ENCODE results near the gene LYG2. TPM values are rescaled to one million over a fixed set of nuclear protein-coding genes. Genes with fewer than 3 reads are reported as not detected.
"Not testable (repeated sequence)": the region's sequence is repeated elsewhere in the genome, so short reads cannot be mapped to it uniquely, and the experiment has no call there.

LYG2 gene
- total and polyA plus RNA-seq, 2 donors (not counting 3 experiments of a cell fraction or from before 2014, with no cell fraction given) = not detected

DNA sequence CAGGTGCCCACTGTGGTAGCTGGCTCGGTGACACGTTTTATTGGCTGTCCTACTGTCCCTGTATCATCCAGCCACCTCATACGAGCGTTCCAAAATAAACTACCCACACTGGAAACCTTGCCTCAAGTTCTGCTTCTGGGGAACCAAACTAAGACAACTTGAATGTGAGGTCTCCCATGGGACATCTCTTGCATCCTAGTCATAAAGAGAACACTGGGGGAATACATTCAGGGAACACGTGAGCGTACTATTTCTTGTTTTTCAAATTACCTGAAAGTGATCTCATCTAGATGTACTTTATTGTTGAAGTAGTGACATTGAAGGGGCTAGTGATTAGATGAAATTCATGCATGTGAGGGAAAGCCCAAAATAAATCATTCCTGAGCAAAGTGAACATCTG lies 15.0 kb downstream of the LYG2 start:
- Histone ChIP-seq H3K79me2 (ENCODE audit: control insufficient read depth, insufficient read depth, low read length) (no peaks in the 10 kb centered on the region), H2AFZ (ENCODE audit: low read depth, low read length) (no peak overlapping the region), H3K9me1 (replicated peaks; ENCODE audit: control insufficient read depth, extremely low read depth, insufficient read depth, low read length) (no peaks in the 10 kb centered on the region), H3K9me3 (replicated peaks; ENCODE audit: control insufficient read depth, insufficient read depth, low read length) (no peaks in the 10 kb centered on the region), H3K27ac (ENCODE audit: insufficient read depth, low read depth, low read length) (no peak overlapping the region), H3K9ac (replicated peaks; ENCODE audit: extremely low read depth, insufficient read depth, low read length) (no peak overlapping the region), H4K20me1 (replicated peaks; ENCODE audit: control insufficient read depth, extremely low read depth, insufficient read depth, low read length) (no peaks in the 10 kb centered on the region), H3K36me3 (ENCODE audit: control insufficient read depth in 2 of 2, extremely low read depth in 1 of 2, insufficient read depth in 2 of 2, low read length in 2 of 2) (no peaks in the 10 kb centered on the region), H3K4me3 (replicated peaks in 1 of 3; ENCODE audit: insufficient read depth in 1 of 3, low read depth in 1 of 3, low read length in 3 of 3) (no peak overlapping the region), H3K4me2 (ENCODE audit: insufficient read depth, low read length) (no peak overlapping the region), H3K27me3 (ENCODE audit: control insufficient read depth in 2 of 2, insufficient read depth in 2 of 2, low read length in 2 of 2) (no peaks in the 10 kb centered on the region), H3K4me1 (ENCODE audit: control insufficient read depth, extremely low read depth, insufficient read depth, low read length) (no peaks in the 10 kb centered on the region)
- no TSS peak for BruUV-seq (replicated peaks)
- ChIA-PET CTCF (interaction anchor here (1.4 kb wide), 1 partner anchor 38 kb away, joined by 3 read pairs; no protein-coding TSS in a partner anchor), POLR2A (no interaction called here)
- FAIRE-seq (no peak), DNase-seq (ENCODE audit: low read depth, low spot score) (no peak)
- dilution Hi-C loops (cut with MboI; ENCODE audit: extremely low pct_ligation_motif_present, low sequenced_read_pairs) = no loop called here
- TF ChIP-seq POLR2A (IDR thresholded peaks at IDR 0.05; ENCODE audit: low read depth, low read length) (no peak), EZH2 (IDR thresholded peaks at IDR 0.05; ENCODE audit: borderline replicate concordance, low read depth, low read length, severe bottlenecking) (no peak), JUN (IDR thresholded peaks at IDR 0.05; ENCODE audit: borderline replicate concordance, insufficient read depth, insufficient read length, low read depth) (no peak), GATA2 (IDR thresholded peaks at IDR 0.05; ENCODE audit: insufficient read depth, insufficient read length, low read depth, low read length) (no peak), MYC (IDR thresholded peaks at IDR 0.05; ENCODE audit: low read depth, low read length) (no peak), FOS (IDR thresholded peaks at IDR 0.05; ENCODE audit: borderline replicate concordance, insufficient read depth, low read length) (no peak), POLR2AphosphoS5 (IDR thresholded peaks at IDR 0.05; ENCODE audit: insufficient read depth, low read depth, low read length) (no peak)
- TF ChIP-seq, protein P1, sequence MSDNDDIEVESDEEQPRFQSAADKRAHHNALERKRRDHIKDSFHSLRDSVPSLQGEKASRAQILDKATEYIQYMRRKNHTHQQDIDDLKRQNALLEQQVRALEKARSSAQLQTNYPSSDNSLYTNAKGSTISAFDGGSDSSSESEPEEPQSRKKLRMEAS (IDR thresholded peaks at IDR 0.05; ENCODE audit: insufficient read depth, insufficient read length) = no peak
- intact Hi-C loops (cut with micrococcal nuclease) = no loop called here

DNA sequence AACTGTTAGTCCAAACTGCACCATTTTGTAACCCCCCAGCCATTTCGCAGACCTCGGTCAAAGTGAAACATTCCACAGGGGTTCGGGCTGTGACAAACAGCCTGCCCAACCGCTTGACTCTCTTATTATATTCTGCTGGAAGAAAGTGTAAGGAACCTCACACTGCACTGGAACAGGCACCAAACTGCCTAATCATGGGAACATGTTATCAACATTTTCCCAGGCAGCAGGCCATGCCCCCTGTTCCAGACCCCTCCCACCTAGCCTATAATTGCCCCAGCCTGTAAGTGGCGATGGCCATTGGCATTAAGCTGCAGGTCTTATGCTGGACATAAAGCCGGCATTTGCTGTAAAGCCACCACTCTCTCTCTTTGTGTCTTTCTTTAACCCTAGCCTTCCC lies 16.9 kb downstream of the LYG2 start:
- no peak overlapping the region for H2AFZ ChIP-seq (ENCODE audit: low read depth, low read length)
- ChIA-PET POLR2A (no interaction called here), CTCF (no interaction called here)
- dilution Hi-C loops (cut with MboI; ENCODE audit: extremely low pct_ligation_motif_present, low sequenced_read_pairs) (no loop called here), intact Hi-C loops (cut with micrococcal nuclease) (no loop called here)
- H4K20me1 ChIP-seq (replicated peaks; ENCODE audit: control insufficient read depth, extremely low read depth, insufficient read depth, low read length) = no peaks in the 10 kb centered on the region
- no peaks in the 10 kb centered on the region for H3K4me1 ChIP-seq (ENCODE audit: control insufficient read depth, extremely low read depth, insufficient read depth, low read length)
- H3K9ac ChIP-seq (replicated peaks; ENCODE audit: extremely low read depth, insufficient read depth, low read length) = no peak overlapping the region
- no TSS peak for BruUV-seq (replicated peaks)
- DNase-seq (ENCODE audit: low read depth, low spot score) (no peak), FAIRE-seq (no peak)
- H3K79me2 ChIP-seq (ENCODE audit: control insufficient read depth, insufficient read depth, low read length) = no peaks in the 10 kb centered on the region
- no peak overlapping the region for H3K4me3 ChIP-seq (replicated peaks in 1 of 3; ENCODE audit: insufficient read depth in 1 of 3, low read depth in 1 of 3, low read length in 3 of 3)
- no peaks in the 10 kb centered on the region for H3K36me3 ChIP-seq (ENCODE audit: control insufficient read depth in 2 of 2, extremely low read depth in 1 of 2, insufficient read depth in 2 of 2, low read length in 2 of 2)
- H3K27me3 ChIP-seq (ENCODE audit: control insufficient read depth in 2 of 2, insufficient read depth in 2 of 2, low read length in 2 of 2) = no peaks in the 10 kb centered on the region
- no peak for TF ChIP-seq GATA2 (IDR thresholded peaks at IDR 0.05; ENCODE audit: insufficient read depth, insufficient read length, low read depth, low read length)
- no peak for TF ChIP-seq MYC (IDR thresholded peaks at IDR 0.05; ENCODE audit: low read depth, low read length)
- TF ChIP-seq, protein P1 (IDR thresholded peaks at IDR 0.05; ENCODE audit: insufficient read depth, insufficient read length) = no peak
- no peak for TF ChIP-seq EZH2 (IDR thresholded peaks at IDR 0.05; ENCODE audit: borderline replicate concordance, low read depth, low read length, severe bottlenecking)
- TF ChIP-seq JUN (IDR thresholded peaks at IDR 0.05; ENCODE audit: borderline replicate concordance, insufficient read depth, insufficient read length, low read depth) = no peak
- H3K4me2 ChIP-seq (ENCODE audit: insufficient read depth, low read length) = no peak overlapping the region
- no peaks in the 10 kb centered on the region for H3K9me3 ChIP-seq (replicated peaks; ENCODE audit: control insufficient read depth, insufficient read depth, low read length)
- no peaks in the 10 kb centered on the region for H3K9me1 ChIP-seq (replicated peaks; ENCODE audit: control insufficient read depth, extremely low read depth, insufficient read depth, low read length)
- no peak overlapping the region for H3K27ac ChIP-seq (ENCODE audit: insufficient read depth, low read depth, low read length)

DNA sequence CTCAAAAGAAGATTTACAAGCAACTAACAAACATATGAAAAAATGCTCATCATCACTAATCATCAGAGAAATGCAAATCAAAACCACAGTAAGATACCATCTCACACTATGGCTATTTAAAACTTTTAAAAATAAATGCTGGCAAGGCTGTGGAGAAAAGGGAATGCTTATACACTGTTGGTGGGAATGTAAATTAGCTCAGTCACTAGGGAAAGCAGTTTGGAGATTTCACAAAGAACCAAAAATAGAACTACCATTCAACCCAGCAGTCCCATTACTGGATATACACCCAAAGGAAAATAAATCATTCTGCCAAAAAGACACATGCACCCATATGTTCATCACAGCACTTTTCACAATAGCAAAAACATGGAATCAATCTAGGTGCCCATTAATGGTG lies 22.3 kb downstream of the LYG2 start:
- FAIRE-seq; H4K20me1 ChIP-seq (replicated peaks; ENCODE audit: control insufficient read depth, extremely low read depth, insufficient read depth, low read length); BruUV-seq (replicated peaks); DNase-seq (ENCODE audit: low read depth, low spot score); H3K4me2 ChIP-seq (ENCODE audit: insufficient read depth, low read length); H3K4me3 ChIP-seq (replicated peaks in 1 of 3; ENCODE audit: insufficient read depth in 1 of 3, low read depth in 1 of 3, low read length in 3 of 3); H3K9me3 ChIP-seq (replicated peaks; ENCODE audit: control insufficient read depth, insufficient read depth, low read length); dilution Hi-C loops (cut with MboI; ENCODE audit: extremely low pct_ligation_motif_present, low sequenced_read_pairs); H3K79me2 ChIP-seq (ENCODE audit: control insufficient read depth, insufficient read depth, low read length); CTCF ChIA-PET; H3K27ac ChIP-seq (ENCODE audit: insufficient read depth, low read depth, low read length); H3K36me3 ChIP-seq (ENCODE audit: control insufficient read depth in 2 of 2, extremely low read depth in 1 of 2, insufficient read depth in 2 of 2, low read length in 2 of 2); H3K4me1 ChIP-seq (ENCODE audit: control insufficient read depth, extremely low read depth, insufficient read depth, low read length); H3K27me3 ChIP-seq (ENCODE audit: control insufficient read depth in 2 of 2, insufficient read depth in 2 of 2, low read length in 2 of 2); intact Hi-C loops (cut with micrococcal nuclease); H2AFZ ChIP-seq (ENCODE audit: low read depth, low read length); POLR2A ChIA-PET; H3K9me1 ChIP-seq (replicated peaks; ENCODE audit: control insufficient read depth, extremely low read depth, insufficient read depth, low read length); H3K9ac ChIP-seq (replicated peaks; ENCODE audit: extremely low read depth, insufficient read depth, low read length): not testable (repeated sequence)

Data from endothelial cell of umbilical vein (primary cell).